ENCODE measurements around the gene COLQ.

COLQ gene

DNA sequence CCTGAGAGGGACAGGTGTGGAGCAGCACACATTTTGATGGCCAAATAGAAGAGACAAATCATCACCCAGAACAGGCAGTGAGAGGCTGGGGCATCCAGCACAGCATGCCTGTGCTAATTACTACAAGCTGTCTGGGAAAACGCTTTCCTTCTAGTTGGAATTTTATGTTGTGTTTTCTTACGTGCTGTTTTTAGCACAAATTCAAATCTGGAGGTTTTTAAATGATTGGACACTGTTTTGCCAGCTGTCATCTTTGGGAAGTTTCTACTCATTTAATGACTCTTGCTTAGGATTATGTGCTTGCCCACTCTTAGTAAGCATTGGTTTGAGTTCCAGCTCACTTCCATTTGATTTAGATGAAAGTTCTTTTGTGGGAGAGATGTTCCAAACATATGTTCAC, 50.7 kb downstream of the COLQ start:
- Histone ChIP-seq H3K27ac (no peak overlapping the region), H3K9ac (no peak overlapping the region), H3K27me3 (ENCODE audit: insufficient read depth, low read depth) (no peaks in the 10 kb centered on the region), H3K79me2 (ENCODE audit: insufficient read depth, low read depth) (no peaks in the 10 kb centered on the region), H3K4me2 (no peak overlapping the region), H2AFZ (ENCODE audit: low read depth) (no peak overlapping the region), H4K20me1 (ENCODE audit: insufficient read depth) (no peaks in the 10 kb centered on the region), H3K36me3 (ENCODE audit: insufficient read depth) (no peaks in the 10 kb centered on the region), H3K4me1 (ENCODE audit: low read depth, poor library complexity, severe bottlenecking) (peaks cover 25% of the 10 kb centered on the region), H3K4me3 (IDR thresholded peaks at IDR 0.05; ENCODE audit: insufficient read depth, low read depth, low read length) (no peak overlapping the region)
- TF ChIP-seq, protein P1, sequence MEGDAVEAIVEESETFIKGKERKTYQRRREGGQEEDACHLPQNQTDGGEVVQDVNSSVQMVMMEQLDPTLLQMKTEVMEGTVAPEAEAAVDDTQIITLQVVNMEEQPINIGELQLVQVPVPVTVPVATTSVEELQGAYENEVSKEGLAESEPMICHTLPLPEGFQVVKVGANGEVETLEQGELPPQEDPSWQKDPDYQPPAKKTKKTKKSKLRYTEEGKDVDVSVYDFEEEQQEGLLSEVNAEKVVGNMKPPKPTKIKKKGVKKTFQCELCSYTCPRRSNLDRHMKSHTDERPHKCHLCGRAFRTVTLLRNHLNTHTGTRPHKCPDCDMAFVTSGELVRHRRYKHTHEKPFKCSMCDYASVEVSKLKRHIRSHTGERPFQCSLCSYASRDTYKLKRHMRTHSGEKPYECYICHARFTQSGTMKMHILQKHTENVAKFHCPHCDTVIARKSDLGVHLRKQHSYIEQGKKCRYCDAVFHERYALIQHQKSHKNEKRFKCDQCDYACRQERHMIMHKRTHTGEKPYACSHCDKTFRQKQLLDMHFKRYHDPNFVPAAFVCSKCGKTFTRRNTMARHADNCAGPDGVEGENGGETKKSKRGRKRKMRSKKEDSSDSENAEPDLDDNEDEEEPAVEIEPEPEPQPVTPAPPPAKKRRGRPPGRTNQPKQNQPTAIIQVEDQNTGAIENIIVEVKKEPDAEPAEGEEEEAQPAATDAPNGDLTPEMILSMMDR (conservative IDR thresholded peaks at IDR 0.05; ENCODE audit: low read depth, low read length): no peak

DNA sequence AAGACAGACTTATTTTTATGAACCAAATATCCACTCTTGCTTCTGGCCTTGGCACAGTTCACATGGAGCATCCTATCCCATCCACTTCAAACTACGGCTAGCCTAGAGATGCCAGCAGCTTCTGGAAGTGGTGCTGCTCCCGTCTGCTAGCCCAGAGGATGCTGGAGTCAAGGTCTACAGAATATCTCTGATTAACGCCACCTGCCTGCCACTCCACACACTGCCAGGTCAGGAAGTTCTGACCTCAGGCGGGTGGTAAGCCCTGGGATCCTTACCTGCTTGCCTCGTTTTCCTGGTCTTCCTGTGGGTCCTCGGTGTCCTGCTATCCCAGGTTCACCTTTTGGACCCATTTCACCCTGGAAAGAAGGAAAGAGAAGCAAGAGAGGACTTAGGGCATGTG, 51.2 kb downstream of the COLQ start:
- TF ChIP-seq, protein P1 (conservative IDR thresholded peaks at IDR 0.05; ENCODE audit: low read depth, low read length): no peak
- H3K4me2 ChIP-seq: no peak overlapping the region
- H3K79me2 ChIP-seq (ENCODE audit: insufficient read depth, low read depth): no peaks in the 10 kb centered on the region
- no peak overlapping the region for H3K27ac ChIP-seq
- no peaks in the 10 kb centered on the region for H3K36me3 ChIP-seq (ENCODE audit: insufficient read depth)
- no peak overlapping the region for H3K4me3 ChIP-seq (IDR thresholded peaks at IDR 0.05; ENCODE audit: insufficient read depth, low read depth, low read length)
- H3K27me3 ChIP-seq (ENCODE audit: insufficient read depth, low read depth): no peaks in the 10 kb centered on the region
- no peak overlapping the region for H2AFZ ChIP-seq (ENCODE audit: low read depth)
- H4K20me1 ChIP-seq (ENCODE audit: insufficient read depth): no peaks in the 10 kb centered on the region
- peaks cover 25% of the 10 kb centered on the region for H3K4me1 ChIP-seq (ENCODE audit: low read depth, poor library complexity, severe bottlenecking)
- H3K9ac ChIP-seq: no peak overlapping the region

DNA sequence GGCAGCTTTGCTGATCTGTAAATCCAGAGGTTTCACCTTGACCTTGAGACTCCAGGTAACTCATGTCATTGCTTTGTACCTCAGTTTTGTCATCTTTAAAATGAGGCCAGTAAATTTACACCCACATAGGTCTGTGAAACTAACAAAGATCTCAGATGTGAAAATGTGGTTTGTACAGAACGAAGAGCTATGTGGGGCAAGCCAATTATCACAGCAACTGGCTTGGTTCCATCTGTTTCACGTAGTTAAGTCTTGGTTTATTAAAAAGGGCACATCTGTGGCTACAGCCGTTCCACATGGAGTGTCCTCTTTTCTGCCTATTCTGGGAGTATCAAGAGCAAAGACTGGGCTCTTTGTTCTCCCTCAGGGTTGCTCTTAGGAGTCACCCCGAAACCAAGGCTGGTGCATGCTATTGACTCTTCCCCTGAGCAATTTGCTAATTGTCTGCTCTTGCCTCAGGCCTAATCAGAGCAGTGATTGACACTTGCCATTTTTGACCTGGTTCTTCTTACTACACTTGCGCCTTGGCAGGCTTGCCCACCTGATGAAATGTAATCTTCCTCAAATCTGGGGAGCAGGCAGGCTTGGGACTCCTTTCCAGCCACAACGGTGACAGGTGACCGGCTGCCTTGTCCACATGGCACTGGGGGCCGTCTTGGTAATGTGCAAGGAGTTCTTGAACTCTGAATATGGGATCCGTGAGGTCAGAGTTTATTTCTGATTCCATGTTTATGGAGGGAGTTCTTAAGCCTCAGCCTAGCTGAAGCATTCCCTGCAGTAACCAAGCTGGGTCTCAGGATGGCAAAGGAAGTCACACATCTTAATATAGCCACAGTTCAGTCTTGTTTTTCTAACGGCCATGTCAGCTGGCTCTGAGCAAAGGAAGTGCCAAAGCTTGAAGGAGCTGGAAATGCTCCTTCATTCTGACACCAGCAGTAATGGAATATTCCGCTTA, 54.0 kb downstream of the COLQ start:
- peak overlapping the region; percentile 30; the same call in 1 of the 2 replicates for H2AFZ ChIP-seq (ENCODE audit: low read depth)
- peak overlapping the region; percentile 21; the same call in 1 of the 2 replicates for H3K27ac ChIP-seq
- H3K9ac ChIP-seq: no peak overlapping the region
- peaks cover 25% of the 10 kb centered on the region for H3K4me1 ChIP-seq (ENCODE audit: low read depth, poor library complexity, severe bottlenecking)
- H3K27me3 ChIP-seq (ENCODE audit: insufficient read depth, low read depth): no peaks in the 10 kb centered on the region
- H3K79me2 ChIP-seq (ENCODE audit: insufficient read depth, low read depth): no peaks in the 10 kb centered on the region
- TF ChIP-seq, protein P1 (conservative IDR thresholded peaks at IDR 0.05; ENCODE audit: low read depth, low read length): no peak
- no peak overlapping the region for H3K4me3 ChIP-seq (IDR thresholded peaks at IDR 0.05; ENCODE audit: insufficient read depth, low read depth, low read length)
- no peaks in the 10 kb centered on the region for H4K20me1 ChIP-seq (ENCODE audit: insufficient read depth)
- H3K4me2 ChIP-seq: peak overlapping the region; percentile 57
- H3K36me3 ChIP-seq (ENCODE audit: insufficient read depth): no peaks in the 10 kb centered on the region

DNA sequence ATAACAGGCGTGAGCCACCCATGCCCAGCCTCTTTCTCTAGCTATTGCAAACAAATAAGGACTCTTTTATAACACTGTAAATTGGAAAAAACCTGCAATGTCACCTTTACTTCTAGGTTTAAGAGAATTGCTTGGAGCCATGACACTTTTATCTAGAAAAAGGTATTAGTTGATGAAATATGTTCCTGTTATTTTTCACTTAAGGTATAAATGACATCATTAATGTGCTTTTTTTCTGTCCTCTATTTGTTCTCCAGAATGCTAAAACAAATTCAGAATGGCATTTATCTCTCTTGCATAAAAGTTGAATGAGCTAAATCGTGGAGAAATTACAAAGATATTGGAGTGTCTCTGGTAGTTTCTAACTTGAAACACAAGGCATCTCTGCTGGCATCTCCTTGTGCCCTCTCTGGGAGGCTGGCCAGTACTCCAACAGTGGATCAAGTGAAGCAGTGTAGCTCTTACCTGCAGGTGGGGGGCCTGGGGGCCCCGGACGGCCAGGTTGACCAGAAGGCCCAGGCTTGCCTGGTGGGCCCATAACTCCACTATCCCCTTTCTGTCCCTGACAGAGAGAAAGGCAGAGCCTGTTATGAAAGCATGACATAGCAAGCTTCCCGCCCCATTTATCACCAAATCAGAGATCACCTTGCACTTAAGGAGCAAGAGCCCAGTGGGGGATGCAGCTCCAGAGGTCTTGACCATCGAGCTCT, 55.5 kb downstream of the COLQ start:
- no peaks in the 10 kb centered on the region for H3K36me3 ChIP-seq (ENCODE audit: insufficient read depth)
- H4K20me1 ChIP-seq (ENCODE audit: insufficient read depth): no peaks in the 10 kb centered on the region
- no peak overlapping the region for H3K4me2 ChIP-seq
- no peaks in the 10 kb centered on the region for H3K27me3 ChIP-seq (ENCODE audit: insufficient read depth, low read depth)
- H3K9ac ChIP-seq: no peak overlapping the region
- TF ChIP-seq, protein P1 (conservative IDR thresholded peaks at IDR 0.05; ENCODE audit: low read depth, low read length): no peak
- H3K79me2 ChIP-seq (ENCODE audit: insufficient read depth, low read depth): no peaks in the 10 kb centered on the region
- H2AFZ ChIP-seq (ENCODE audit: low read depth): no peak overlapping the region
- H3K27ac ChIP-seq: no peak overlapping the region
- peaks cover 32% of the 10 kb centered on the region for H3K4me1 ChIP-seq (ENCODE audit: low read depth, poor library complexity, severe bottlenecking)
- H3K4me3 ChIP-seq (IDR thresholded peaks at IDR 0.05; ENCODE audit: insufficient read depth, low read depth, low read length): no peak overlapping the region

All from KMS-11 (cell line).